ENCODE results near the gene ARID1B.

DNA sequence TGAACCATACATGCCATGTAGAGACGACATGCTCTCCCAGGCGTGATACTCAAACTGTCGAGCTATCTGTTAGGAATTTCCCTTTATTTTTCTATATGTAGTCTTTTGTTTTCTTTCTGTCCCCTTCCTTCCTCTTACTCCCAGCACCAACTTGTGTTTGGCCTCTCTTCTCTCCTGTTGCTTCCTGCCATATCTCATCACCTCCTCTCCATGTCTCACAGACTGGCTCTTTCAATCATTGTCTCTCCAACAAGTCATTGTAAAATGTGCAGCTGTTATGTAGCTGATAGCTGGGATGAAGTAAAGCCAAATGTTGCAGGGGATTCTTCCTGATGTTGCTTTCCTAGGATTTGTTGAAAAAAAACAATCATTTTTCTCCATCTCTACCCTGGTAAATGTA, 311.7 kb downstream of the ARID1B start:
- TF ChIP-seq, protein P1, sequence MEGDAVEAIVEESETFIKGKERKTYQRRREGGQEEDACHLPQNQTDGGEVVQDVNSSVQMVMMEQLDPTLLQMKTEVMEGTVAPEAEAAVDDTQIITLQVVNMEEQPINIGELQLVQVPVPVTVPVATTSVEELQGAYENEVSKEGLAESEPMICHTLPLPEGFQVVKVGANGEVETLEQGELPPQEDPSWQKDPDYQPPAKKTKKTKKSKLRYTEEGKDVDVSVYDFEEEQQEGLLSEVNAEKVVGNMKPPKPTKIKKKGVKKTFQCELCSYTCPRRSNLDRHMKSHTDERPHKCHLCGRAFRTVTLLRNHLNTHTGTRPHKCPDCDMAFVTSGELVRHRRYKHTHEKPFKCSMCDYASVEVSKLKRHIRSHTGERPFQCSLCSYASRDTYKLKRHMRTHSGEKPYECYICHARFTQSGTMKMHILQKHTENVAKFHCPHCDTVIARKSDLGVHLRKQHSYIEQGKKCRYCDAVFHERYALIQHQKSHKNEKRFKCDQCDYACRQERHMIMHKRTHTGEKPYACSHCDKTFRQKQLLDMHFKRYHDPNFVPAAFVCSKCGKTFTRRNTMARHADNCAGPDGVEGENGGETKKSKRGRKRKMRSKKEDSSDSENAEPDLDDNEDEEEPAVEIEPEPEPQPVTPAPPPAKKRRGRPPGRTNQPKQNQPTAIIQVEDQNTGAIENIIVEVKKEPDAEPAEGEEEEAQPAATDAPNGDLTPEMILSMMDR (IDR thresholded peaks at IDR 0.05 in 2 of 3, conservative IDR thresholded peaks at IDR 0.05 in 1 of 3; ENCODE audit: borderline replicate concordance in 1 of 3, insufficient read depth in 1 of 3, low read depth in 2 of 3, low read length in 2 of 3): no peak
- TF ChIP-seq POLR2A (IDR thresholded peaks at IDR 0.05; ENCODE audit: borderline replicate concordance, extremely low read depth, insufficient read depth, insufficient read length) (no peak), SIN3A (IDR thresholded peaks at IDR 0.05; ENCODE audit: low read depth) (no peak), YY1 (IDR thresholded peaks at IDR 0.05; ENCODE audit: extremely low read depth, insufficient replicate concordance, low read depth, low read length) (no peak), SP1 (IDR thresholded peaks at IDR 0.05; ENCODE audit: low read depth) (no peak), EZH2 (IDR thresholded peaks at IDR 0.05) (no peak), ELF1 (IDR thresholded peaks at IDR 0.05; ENCODE audit: borderline replicate concordance, low read depth) (no peak), CBX3 (IDR thresholded peaks at IDR 0.05; ENCODE audit: low read depth) (no peak), EZH2phosphoT487 (IDR thresholded peaks at IDR 0.05; ENCODE audit: borderline replicate concordance) (no peak), POLR2AphosphoS5 (IDR thresholded peaks at IDR 0.05; ENCODE audit: low read depth, low read length) (no peak), EGR1 (IDR thresholded peaks at IDR 0.05; ENCODE audit: low read depth) (no peak)
- TF ChIP-seq, protein P2, sequence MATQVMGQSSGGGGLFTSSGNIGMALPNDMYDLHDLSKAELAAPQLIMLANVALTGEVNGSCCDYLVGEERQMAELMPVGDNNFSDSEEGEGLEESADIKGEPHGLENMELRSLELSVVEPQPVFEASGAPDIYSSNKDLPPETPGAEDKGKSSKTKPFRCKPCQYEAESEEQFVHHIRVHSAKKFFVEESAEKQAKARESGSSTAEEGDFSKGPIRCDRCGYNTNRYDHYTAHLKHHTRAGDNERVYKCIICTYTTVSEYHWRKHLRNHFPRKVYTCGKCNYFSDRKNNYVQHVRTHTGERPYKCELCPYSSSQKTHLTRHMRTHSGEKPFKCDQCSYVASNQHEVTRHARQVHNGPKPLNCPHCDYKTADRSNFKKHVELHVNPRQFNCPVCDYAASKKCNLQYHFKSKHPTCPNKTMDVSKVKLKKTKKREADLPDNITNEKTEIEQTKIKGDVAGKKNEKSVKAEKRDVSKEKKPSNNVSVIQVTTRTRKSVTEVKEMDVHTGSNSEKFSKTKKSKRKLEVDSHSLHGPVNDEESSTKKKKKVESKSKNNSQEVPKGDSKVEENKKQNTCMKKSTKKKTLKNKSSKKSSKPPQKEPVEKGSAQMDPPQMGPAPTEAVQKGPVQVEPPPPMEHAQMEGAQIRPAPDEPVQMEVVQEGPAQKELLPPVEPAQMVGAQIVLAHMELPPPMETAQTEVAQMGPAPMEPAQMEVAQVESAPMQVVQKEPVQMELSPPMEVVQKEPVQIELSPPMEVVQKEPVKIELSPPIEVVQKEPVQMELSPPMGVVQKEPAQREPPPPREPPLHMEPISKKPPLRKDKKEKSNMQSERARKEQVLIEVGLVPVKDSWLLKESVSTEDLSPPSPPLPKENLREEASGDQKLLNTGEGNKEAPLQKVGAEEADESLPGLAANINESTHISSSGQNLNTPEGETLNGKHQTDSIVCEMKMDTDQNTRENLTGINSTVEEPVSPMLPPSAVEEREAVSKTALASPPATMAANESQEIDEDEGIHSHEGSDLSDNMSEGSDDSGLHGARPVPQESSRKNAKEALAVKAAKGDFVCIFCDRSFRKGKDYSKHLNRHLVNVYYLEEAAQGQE (IDR thresholded peaks at IDR 0.05; ENCODE audit: low read depth): no peak
